Ishikawa (cell line): ENCODE measurements around the gene GREB1L.

Experiments
- CEBPB ChIP-seq: IDR thresholded peaks from 2 replicates; pipeline ENCODE4 v1.6.1; 2012
- CREB1 ChIP-seq: IDR thresholded peaks from 2 replicates; pipeline ENCODE4 v1.6.1; 2012; ENCODE audit warnings: low read depth
- EP300 ChIP-seq: IDR thresholded peaks from 2 replicates; pipeline ENCODE4 v1.6.1; 2012; ENCODE audit warnings: borderline replicate concordance
- FOXM1 ChIP-seq: IDR thresholded peaks from 2 replicates; pipeline ENCODE4 v1.6.1; 2012; ENCODE audit warnings: low read depth, borderline replicate concordance
- RAD21 ChIP-seq: IDR thresholded peaks from 2 replicates; pipeline ENCODE4 v1.6.1; 2012; ENCODE audit warnings: low read depth
- REST ChIP-seq: IDR thresholded peaks from 2 replicates; pipeline ENCODE4 v1.6.1; 2012; ENCODE audit warnings: low read depth, mild to moderate bottlenecking
- TAF1 ChIP-seq: IDR thresholded peaks from 2 replicates; pipeline ENCODE4 v1.6.1; 2012; ENCODE audit warnings: low read depth, mild to moderate bottlenecking
- YY1 ChIP-seq: IDR thresholded peaks from 2 replicates; pipeline ENCODE4 v1.6.1; 2012; ENCODE audit warnings: low read depth
- ZBTB7A ChIP-seq: IDR thresholded peaks from 2 replicates; pipeline ENCODE4 v1.6.1; 2012; ENCODE audit warnings: low read depth
- TF ChIP-seq, protein P1 (sequence below): IDR thresholded peaks from 2 replicates; pipeline ENCODE4 v1.6.1; 2012

DNA sequence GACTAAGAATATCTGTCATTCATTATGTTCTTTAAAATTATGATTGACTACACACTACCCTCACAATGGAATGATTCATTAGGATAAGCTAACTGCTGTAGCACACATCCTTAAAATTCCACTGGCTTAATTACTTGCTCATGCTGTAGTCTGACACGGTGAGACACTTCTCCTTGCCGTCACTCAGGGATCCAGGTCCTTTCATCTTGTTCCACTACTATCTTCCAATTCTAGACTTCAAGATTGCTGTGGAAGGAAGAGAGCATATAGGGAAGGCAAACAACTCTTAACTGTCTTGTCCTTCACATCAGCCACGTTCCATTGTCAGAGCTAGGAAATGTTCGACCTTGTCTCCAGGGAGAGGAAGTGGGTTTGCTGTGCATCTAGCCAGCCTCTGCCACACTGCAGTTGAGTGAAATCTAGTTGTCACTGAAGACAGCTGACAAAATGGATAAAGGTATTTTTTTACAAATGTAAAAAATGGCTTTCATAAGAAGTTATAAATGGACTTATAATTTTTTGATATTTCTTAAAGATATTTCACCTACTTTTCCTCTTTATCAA is 30.1 kb downstream of the GREB1L start:
- no peak for TF ChIP-seq RAD21
- no peak for TF ChIP-seq TAF1
- no peak for TF ChIP-seq YY1
- TF ChIP-seq, protein P1, sequence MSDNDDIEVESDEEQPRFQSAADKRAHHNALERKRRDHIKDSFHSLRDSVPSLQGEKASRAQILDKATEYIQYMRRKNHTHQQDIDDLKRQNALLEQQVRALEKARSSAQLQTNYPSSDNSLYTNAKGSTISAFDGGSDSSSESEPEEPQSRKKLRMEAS, result no peak
- TF ChIP-seq REST, result no peak
- TF ChIP-seq ZBTB7A, result no peak
- TF ChIP-seq CREB1, result no peak
- TF ChIP-seq CEBPB, result no peak
- TF ChIP-seq EP300, result no peak
- no peak for TF ChIP-seq FOXM1
